HPDE6-E6E7 (cell line): ENCODE data around the gene YIF1A.
"Not testable (repeated sequence)": the region's sequence is repeated elsewhere in the genome, so short reads cannot be mapped to it uniquely, and the experiment has no call there.

Experiments
- DNase-seq: peaks from one replicate; pipeline ENCODE4 v3.0.0; 2011; ENCODE audit warnings: missing footprints; ENCODE audit errors: extremely low spot score

YIF1A gene

DNA sequence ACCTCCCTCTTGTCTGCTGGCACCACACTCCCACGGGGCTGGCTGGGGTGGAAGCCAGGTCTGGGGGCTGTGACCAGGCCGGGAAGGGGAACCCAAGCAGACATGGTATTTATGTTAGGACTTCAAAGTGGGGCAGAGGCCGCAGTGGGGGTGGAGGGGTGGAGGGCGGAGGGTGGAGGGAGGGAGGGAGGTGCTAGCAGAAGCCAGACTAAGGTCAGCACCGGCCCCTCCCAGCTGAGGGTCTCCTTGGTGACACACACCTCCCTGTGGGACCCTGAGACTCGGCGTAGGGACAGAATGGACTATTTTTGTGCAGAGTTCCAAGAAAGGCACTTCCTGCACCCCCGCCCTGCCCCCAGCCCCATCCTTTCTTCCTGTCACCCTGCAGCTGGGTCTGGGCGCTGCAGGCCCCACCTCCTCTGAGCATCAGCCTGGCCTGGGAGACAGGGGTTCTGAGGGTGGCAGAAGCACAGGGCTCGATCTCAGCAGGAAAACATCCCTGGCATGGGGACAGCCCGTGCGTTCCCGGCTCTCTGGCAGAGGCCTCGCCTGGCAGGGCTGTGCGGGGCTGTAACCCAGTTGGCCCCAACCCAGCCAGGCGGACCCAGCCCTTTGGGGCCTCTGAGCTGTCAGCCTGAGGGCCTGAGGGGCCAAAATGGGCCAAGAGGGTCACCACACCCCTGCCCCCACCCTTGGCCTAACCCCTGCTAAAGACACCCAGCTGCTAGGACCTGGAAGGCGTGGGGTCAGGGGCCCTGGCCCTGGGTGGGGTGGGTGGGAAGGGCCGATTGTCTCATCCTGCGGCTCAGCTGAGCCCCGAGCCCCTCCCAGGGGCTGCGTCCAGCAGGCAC is 37.5 kb upstream of the YIF1A start:
- DNase-seq, result no peak

DNA sequence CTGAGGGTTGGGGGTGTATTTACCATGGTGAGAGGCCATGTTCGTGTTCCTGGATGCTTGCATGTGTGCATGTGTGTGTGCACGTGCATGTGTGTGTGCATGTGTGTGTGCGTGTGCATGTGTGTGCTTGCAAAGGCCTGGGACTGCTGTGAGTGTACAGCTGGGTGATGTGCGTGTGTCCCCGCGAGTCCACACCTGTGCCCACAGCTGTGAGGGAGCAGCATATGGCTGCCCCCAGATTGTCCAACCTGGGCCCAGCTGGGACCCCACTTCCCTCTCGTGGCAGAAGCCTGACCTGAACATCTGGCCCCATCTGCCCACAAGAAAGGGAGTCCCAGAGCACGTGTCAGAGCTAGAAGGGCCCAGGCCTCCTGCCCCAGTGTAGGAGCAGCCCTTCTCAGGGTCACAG is 36.3 kb upstream of the YIF1A start:
- no peak for DNase-seq

DNA sequence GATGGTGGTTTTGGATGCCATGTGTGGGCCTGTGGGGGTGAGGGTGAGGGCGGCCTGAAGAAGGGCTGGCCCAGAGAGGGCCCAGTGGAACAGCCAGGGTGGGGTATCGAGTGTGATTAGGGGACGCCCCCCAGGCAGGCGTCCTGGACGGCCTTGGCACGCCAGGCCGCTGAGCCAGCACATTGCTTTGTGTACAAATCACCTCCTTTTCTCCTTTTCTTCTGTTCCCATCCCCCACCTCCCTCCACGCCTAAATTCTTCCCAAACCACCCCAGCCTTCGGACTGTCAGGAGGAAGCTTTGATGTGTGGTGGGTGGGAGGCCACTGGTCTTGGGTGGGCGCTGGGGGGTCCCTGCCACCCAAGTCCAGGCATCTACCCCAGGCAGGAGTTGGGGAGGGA is 35.7 kb upstream of the YIF1A start:
- DNase-seq, result no peak

DNA sequence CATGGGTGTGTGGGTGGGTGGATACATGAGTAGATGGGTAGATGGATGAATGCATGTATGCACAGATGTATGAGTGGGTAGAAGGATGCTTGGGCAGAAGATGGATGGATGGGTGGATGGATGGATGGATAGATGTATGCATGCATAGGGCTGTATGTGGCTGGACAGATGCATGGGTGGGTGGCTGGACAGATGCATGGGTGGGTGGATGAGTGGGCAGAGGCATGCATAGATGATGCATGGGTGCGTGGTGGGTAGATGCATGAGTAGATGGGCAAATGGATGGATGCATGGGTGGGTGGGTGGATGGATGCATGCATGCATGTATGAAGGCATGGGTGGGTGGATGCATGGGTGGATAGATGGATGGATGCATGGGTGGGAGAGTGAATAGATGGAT is 34.7 kb upstream of the YIF1A start:
- no peak for DNase-seq

DNA sequence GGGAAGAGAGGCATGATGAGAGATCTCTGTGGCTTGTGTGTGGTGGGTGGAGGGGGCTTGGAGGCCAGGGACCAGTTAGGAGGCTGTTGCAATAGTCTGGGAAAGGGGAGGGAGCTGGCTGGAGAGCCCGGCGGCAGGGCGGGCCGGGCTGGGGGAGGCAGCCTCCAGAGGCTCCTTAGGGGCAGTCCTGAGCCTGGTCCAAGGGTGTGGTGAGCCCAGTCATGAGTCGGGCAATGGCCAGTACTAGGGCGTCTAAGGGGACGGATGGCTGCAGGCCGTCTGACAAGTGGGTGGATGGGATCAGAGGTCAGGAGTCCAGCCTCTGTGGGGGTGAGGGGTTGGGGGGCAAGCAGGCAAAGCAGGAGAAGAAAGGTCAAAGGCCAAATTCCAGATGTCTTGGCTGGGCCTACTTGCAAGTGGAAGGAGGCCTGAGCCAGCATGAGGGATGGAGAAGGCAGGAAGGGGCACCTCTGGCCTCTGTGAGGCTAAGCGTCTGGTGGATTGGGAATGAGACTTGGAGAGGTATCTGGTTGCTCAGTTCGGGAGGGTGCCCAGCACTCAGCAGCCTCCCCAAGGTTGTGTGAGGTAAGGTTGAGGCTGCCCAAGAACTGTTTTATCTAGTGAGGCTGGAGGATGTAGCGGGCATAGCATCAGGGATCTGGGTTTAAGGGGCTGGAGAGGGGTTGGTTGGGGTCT is 33.9 kb upstream of the YIF1A start:
- no peak for DNase-seq

DNA sequence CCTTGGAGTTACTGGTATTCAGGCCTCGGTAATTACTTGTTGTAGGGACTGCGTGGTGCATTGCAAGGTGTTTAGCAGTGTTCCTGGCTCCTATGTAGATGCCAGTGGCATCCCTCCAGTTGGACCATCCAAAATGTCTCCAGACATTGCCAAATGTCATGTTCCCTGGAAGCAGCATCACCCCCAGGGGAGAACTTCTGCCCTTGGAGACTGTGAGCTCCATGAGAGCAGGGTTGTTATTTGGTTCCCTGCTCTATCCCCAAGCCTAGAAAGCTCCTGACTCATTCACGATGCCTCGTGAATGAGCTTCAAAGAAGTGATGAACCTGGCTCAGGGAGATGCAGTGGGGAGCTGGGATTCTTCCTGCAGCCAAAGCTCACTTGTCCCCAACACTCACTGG is 32.7 kb upstream of the YIF1A start:
- no peak for DNase-seq

DNA sequence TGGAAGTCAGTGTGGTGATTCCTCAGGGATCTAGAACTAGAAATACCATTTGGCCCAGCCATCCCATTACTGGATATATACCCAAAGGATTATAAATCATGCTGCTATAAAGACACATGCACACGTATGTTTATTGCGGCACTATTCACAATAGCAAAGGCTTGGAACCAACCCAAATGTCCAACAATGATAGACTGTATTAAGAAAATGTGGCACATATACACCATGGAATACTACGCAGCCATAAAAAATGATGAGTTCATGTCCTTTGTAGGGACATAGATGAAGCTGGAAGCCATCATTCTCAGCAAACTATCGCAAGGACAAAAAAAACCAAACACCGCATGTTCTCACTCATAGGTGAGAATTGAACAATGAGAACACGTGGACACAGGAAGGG is 31.8 kb upstream of the YIF1A start:
- not testable (repeated sequence) for DNase-seq

DNA sequence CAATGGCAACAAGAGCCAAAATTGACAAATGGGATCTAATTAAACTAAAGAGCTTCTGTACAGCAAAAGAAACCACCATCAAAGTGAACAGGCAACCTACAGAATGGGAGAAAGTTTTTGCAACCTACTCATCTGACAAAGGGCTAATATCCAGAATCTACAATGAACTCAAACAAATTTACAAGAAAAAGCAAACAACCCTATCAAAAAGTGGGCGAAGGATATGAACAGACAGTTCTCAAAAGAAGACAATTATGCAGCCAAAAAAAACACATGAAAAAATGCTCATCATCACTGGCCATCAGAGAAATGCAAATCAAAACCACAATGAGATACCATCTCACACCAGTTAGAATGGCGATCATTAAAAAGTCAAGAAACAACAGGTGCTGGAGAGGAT is 31.3 kb upstream of the YIF1A start:
- not testable (repeated sequence) for DNase-seq

DNA sequence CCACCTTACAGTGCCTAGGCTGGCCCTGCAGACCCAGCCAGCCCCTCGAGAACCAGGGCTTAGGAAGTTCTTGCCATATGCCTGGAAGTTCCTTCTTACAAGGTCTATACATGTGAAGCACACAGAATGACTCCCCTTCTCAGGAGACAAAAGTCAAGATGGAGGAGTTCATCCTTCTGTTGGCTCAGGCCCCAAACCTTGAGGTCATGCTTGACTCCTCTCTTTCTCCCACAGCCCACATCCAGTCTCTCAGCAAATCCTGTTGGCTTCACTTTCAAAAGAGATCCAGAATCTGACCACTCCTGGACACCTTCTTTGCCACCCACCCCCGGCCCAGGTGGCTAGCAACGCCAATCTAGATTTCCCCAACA is 29.6 kb upstream of the YIF1A start:
- DNase-seq, result no peak

DNA sequence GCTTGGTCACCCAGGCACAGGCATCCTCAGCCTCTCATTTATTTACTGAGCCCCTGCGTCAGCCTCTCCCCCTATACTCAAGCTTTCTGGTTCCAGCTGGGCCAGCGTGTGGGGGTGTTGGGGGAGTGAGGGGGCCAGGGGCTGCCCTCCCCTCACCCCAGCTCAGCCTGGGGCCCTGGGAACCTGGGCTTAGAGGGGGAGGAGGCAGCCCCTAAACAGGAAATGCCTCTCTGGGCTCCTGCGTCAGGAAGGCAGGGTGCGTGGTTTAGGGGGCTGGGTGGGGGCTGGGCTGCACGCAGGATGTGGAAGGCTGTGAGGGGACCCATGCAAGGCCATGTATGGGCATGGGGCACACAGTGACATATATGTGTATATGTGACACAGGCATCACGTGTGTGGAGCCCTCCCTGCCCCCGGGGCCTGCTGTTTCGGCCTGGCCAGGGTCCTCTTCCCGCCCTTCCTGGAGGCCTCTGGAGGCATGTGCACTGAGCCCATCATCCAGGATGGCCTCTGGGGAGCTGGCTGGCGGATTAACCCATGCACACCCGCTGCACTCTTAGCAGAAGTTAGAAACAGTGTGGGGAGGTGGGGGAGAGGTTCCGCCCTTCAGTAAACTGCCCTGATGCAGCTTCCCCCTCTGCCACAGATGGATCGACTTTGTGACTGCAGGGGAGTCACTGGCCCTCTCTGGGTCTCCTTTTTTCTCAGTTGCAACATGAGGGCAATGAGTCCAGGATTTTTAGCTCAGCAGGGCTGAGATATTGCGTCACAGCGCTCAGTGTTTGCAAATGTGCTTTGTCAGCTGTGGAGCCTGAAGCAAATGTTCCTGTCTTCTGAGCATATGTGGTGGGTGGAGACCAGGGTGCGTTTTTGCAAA is 29.0 kb upstream of the YIF1A start:
- no peak for DNase-seq

DNA sequence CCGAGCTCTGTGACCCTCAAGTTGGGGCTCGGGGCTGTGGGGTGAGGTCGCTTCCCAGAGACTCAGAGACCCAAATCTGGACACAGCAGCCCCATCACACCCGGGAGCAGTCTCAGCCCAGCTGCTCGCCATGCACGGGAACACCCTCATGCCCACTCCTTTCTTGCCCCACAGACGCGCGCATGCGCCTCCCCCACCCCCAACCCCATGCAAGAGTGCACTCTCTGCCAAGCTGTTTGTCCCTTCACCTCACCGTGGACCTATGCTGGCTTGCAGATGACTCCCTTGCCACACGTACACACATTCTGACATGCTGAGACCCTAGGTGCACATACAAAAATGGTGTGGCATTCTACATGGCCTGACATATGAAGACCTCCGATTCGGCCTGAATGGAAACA is 28.4 kb upstream of the YIF1A start:
- DNase-seq, result no peak

DNA sequence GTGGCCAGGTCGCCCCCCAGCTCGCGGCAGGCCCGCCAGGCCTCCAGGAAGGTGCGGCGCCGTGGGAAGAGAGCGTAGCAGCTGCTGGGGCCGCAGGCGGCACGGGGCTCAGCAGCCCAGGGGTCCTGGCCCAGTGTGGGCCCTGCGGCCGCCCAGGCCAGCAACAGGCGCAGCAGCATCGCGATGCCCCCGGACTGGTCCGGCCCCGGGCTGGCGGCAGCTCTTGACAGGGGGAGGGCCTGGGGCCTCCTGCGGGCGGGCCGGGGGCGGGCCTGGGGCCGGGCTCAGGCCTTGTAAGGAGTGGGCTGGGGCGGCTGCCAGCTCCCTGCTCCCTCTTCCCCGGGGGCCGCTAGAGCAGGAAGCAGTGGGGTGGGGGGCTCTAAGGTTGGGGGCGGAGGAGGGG is 27.9 kb upstream of the YIF1A start, which contains the start of gene CD248:
Gene CD248 (minus strand): TSS at position 196 of the 403 bp plus-strand sequence. CDS start 17 bp downstream, at position 179.
- DNase-seq, result no peak

DNA sequence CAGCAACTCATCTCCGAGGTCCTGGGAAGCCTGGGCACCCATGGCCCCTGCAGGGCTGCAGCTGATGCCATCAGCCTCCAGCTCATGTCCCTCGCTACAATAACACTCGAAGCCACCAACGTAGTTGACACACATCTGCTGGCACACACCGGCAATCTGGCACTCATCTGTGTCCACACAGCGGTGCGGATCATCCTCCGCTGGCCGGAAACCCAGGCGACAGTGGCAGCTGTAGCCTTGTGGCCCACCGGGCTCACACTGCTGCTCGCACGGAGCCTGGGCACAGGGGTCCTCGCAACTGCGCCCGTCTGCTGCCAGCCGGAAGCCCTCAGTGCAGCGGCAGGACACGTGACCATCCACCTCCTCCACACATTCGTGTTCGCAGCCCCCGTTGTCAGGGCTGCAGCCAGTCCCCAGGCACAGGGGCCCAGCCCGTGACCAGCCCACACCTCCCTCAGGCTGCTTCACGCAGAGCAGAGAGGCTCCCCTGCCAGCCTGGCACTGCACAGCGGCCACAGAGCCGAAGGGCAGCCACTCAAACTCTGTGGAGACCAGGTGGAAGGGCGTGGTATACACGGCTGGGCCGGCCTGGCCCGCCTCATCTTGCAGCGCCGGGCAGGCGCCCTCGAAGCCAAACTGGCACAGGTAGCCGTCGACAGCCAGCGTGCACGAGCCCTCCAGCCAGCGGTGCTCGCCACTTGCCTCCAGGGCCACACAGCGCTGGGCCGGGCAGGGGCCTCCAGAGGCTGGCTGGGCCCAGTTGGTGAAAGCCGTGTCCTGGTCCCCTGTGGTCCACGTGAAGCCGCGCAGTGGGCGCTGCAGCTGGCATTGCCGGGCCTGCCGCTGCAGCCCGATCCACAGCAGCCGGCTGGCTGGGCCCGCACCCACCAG is 27.2 kb upstream of the YIF1A start:
- DNase-seq, result no peak

DNA sequence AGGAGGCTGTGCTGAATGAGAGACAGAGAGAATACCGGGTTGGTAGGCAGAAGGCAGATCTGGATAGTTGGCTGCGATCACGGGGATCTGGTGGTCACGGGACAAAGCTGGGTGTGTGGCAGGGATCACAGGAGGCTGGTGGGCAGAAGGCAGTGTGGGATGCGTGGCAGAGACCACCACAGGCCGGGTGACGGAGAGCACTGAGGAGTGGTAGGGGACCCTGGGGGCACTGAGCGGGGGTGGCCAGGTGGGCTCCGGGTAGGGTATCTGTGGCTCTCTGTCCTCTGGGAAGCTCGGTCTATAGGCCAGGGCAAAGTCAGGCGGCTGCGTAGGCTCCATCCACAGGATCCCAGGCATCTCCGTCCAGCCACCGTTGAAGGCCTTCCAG is 26.5 kb upstream of the YIF1A start:
- DNase-seq, result no peak

DNA sequence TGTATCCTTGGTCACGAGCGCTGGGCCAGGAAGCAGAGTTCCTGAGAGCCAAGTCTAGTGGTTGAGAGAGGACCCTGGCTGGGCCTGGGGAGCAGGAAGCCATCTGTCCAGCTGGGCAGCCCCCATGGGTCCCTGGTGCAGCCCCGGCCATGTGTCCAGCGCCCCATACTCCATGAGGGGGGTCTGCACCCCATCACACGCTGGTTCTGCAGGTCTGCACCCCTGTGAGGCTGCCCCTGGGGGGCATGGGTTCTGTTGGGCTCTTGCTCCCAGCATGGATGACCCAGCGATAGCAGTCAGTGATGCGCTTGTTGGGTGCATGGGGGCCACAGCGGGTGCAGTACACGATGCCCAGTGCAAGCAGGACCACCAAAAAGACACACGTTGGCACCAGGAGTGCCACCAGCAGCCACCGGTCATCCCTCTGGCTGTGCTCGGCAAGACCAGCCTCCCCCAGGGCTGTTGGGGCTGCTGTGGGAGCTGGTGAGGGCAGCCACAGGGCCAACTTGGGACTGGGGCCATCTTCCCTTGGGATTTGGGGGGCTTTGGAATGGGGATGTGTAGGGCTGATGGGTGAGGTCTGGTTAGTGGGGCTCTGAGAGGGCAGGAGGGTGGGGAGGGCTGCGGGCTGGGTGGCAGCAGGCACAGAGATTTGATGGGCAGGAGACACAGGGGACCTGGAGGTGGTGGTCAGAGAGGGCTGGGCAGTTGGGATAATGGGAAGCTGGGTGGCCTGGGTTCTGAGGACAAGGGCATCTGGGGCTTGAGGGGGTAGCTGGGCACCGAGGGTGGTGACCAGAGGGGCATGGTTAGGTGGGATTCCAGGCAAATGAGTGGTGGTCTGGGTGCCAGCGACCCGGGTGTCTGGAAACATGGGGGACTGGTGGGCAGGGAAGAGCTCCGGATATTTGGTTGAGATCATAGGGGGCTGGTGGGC is 25.9 kb upstream of the YIF1A start:
- DNase-seq, result no peak

DNA sequence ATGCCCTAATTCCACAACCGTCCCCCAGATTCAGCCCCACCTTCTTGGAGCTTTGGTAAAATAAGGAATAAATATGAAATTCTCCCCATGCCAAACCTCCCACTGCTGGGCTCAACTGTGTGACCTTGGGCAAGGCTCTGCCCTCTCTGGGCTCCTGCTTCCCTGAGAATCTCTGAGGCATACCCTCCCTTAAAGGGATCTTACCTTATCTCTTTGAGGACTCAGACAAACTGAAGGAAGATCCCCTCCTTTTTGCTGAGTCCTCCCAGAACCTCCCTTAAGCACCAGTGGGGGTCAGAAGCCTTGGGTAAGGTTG is 25.2 kb upstream of the YIF1A start:
- no peak for DNase-seq

DNA sequence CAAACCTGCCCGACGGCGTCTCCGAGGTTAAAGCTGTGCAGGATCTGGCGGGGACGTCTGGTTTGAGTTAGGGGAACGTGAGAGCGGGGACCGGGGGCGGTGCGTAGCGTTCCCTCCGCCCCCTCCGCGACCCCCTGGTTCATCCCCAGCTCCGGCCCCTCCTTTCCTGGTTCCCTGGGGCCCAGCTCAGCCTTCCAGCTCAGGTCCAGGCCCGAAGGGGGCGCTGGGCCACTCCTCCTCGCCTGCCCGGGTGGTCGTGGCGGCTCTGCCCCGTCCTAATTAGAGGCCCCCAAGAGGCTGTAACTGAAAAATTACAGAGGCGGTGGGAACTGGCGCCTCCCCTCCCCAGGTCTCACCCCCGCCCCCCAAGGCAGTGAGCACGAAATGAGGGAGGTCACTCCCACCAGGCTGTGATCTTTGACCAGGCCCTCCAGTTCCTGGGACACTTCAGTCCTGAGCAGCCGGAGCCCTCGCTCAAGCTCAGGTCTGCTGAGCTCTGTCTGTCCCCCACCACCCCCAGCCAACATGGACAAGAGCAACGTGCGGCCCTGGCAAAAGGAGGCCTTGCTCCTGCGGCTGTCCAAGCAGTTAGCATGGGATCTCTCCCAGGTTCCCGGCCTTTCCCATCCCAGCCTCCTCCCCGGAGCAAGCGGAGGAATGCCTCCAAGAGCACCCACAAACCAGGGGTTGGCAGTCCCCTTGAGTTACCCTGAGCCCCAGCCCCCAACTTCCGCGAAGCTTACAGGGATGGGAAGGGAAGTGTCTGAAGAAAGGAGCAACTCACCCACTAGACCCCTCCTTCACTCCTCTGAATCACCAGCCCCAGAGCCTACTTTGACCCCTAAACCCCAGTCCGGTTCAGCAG is 24.6 kb upstream of the YIF1A start:
- DNase-seq, result no peak

DNA sequence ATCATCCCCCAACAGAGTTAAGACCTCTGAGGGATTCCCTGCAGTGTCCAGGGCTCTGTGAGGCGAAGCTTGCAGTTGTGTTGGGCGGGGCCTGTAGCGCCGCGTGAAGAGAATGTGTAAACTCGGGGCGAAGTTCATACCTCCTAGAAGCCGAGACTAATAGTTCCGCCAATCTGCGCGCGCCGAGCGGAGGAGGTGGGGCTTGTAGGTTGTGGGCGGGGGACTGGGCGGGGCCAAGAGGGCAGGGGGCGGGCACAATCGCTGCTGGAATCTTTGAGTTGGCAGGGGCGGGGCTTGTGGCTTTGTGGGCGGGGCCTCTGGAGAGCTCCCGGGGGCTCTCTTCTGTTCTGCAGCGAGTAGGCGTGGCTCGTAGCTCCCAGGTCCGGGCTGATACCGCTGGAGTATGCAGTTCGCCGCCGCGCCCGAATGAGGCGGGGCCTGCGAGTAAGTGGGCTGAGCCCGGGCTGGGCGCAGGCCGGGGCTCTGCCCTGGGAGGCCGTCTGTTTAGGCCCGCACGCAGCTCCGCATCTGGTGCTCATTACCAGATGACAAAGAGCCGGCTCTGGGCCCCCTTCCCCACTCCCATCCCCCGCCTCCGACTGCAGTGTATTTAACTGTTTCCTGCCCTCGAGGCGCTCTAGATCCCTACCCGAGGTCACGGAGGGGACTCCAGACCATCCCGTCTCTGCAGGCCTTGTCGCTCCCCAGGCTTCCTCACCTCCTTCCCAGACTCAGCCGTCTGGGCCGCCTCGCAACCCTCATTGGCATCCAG is 23.8 kb upstream of the YIF1A start:
- DNase-seq, result peak; percentile 99
